HUES6 (cell line): Measurements from ENCODE around the gene CLK2.

ENCODE experiments used
- H3K27ac ChIP-seq: 2 replicates; pipeline ENCODE4 v1.7.0; 2013; ENCODE audit warnings: low read depth, mild to moderate bottlenecking, low read length, inconsistent platforms
- H3K27me3 ChIP-seq: 2 replicates; pipeline ENCODE4 v1.6.1; 2013; ENCODE audit warnings: low read length; ENCODE audit not compliant: control insufficient read depth, insufficient read depth
- H3K36me3 ChIP-seq: 2 replicates; pipeline ENCODE4 v1.6.1; 2013; ENCODE audit warnings: low read length; ENCODE audit not compliant: control insufficient read depth, insufficient read depth
- H3K4me1 ChIP-seq: 2 replicates; pipeline ENCODE4 v1.6.1; 2013; ENCODE audit warnings: low read length; ENCODE audit not compliant: control insufficient read depth, insufficient read depth
- H3K4me3 ChIP-seq: 2 replicates; pipeline ENCODE4 v1.5.1; 2013; ENCODE audit warnings: low read depth, low read length
- H3K9ac ChIP-seq: one replicate; pipeline ENCODE4 v1.6.1; 2013; ENCODE audit warnings: mild to moderate bottlenecking, low read length
- H3K9me3 ChIP-seq: 2 replicates; pipeline ENCODE4 v1.6.1; 2013; ENCODE audit warnings: low read depth, low read length; ENCODE audit not compliant: control insufficient read depth, insufficient read depth

Gene CLK2

DNA sequence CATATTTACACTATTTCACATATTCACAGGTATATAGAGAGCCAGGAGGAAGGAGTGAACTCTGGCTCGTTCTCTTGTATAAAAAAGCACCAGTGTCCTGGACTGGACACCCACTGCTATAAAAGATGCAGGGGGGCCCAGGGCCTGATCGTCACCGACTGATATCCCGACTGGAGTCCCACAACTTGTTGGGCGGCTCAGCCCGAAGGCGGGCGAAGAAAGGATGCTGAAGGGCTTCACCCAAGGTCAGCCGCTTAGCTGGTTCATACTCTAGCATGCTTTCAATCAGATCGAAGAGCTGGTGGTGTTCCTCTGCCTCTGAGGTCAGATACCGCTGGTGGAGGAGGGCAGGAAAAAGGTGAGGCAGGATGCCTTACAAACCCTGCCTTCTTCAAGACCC is 10.2 kb downstream of the CLK2 start:
- Histone ChIP-seq H3K9ac (no peak overlapping the region), H3K4me3 (no peak overlapping the region), H3K4me1 (peaks cover 9% of the 10 kb centered on the region), H3K36me3 (peaks cover 65% of the 10 kb centered on the region), H3K27me3 (no peaks in the 10 kb centered on the region), H3K9me3 (no peaks in the 10 kb centered on the region), H3K27ac (no peak overlapping the region)

DNA sequence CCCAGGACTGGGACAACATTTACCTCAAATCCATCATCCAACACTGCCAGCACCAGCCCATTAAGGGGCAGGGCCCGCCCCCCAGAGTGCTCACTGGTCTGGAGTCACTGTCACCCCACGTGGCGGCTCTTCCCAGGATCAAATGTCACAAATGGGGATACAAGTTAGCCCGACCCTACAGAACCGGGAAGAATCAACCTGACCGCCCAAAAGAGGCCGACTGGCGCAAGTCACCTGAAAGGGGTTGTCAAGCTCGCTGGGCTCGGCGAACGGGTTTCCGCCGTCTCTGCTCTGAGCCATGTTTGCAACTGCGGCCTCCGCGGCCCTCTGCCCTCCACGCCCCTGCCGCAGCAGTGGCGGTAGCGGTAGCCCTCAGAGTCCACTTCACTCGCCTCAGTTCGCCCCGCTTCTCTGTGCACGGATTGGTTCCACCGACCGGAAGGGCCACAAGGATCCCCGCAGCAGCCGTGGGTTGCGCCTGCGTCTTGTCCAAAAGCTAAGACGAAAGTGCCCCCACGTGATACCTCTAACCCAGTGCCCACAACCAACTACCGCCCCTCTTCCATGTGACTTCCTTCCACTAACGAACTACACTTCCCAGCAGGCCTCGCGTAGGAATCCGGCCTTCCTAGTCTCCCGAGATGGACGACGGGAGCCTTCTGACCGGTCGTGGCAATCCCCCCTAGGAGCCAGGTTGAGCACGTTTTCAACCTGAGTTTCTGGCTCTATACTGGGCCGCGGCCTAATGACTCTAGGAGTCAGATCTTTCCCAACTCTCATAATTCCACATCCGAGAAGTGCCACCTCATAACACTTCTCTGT is 11.2 kb downstream of the CLK2 start, which contains the start of gene SCAMP3:
SCAMP3 (minus strand) TSS at position 509 of the 822 bp plus-strand sequence; CDS start at position 300, 209 bp downstream.
- peak within 1 kb of the TSS; percentile 8; the same call in 1 of the 2 replicates for H3K27ac ChIP-seq
- H3K4me3 ChIP-seq: peak within 1 kb of the TSS; percentile 72
- H3K36me3 ChIP-seq: peaks cover 60% of the 10 kb centered on the region
- peaks cover 9% of the 10 kb centered on the region for H3K4me1 ChIP-seq
- H3K9me3 ChIP-seq: no peaks in the 10 kb centered on the region
- no peaks in the 10 kb centered on the region for H3K27me3 ChIP-seq
- H3K9ac ChIP-seq: peak within 1 kb of the TSS; percentile 70

DNA sequence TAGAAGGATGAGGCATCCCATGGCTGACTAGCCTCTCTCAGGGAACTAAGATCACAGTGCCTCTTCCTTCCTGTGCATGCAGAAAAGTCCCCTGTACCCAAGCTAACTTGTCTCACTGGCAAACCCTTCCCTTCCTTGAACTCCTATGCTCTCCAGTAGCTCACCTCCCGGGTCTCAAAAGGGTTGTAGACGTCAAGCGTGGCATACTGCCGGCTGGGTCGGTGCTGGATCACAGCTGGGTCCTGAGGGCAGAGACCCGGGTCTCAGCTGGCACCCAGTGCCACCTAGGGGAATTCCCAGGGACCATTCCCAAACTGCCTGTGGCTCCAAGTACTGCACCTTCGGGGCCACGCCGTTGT is 11.8 kb downstream of the CLK2 start:
- Histone ChIP-seq H3K27me3 (no peaks in the 10 kb centered on the region), H3K27ac (peak overlapping the region; percentile 8; the same call in 1 of the 2 replicates), H3K9ac (peak overlapping the region; percentile 70), H3K4me3 (peak overlapping the region; percentile 72), H3K4me1 (peaks cover 9% of the 10 kb centered on the region), H3K36me3 (peaks cover 60% of the 10 kb centered on the region), H3K9me3 (no peaks in the 10 kb centered on the region)

DNA sequence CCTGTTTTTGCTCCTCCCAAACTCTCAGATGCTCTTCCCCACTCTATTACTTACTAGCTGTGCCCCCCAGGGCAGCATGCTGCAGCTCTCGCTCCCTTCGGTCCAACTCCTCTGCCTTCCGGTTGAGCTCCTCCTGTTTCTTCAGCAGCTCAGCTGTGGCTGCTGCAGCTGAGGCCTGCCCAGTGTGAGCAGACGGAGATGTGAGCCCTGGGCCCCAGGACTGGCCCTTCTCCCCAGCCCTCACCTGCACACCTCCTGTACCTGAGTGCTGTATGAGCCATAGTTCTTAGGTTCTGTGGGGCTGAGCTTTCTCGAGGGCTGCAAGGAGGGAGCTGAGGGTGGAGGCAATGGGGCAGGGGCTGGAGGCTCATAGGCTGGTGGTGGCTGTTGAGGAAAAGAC is 13.0 kb downstream of the CLK2 start:
- H3K9me3 ChIP-seq: no peaks in the 10 kb centered on the region
- peaks cover 51% of the 10 kb centered on the region for H3K36me3 ChIP-seq
- no peak overlapping the region for H3K4me3 ChIP-seq
- no peaks in the 10 kb centered on the region for H3K27me3 ChIP-seq
- H3K4me1 ChIP-seq: peaks cover 15% of the 10 kb centered on the region
- no peak overlapping the region for H3K27ac ChIP-seq
- no peak overlapping the region for H3K9ac ChIP-seq

DNA sequence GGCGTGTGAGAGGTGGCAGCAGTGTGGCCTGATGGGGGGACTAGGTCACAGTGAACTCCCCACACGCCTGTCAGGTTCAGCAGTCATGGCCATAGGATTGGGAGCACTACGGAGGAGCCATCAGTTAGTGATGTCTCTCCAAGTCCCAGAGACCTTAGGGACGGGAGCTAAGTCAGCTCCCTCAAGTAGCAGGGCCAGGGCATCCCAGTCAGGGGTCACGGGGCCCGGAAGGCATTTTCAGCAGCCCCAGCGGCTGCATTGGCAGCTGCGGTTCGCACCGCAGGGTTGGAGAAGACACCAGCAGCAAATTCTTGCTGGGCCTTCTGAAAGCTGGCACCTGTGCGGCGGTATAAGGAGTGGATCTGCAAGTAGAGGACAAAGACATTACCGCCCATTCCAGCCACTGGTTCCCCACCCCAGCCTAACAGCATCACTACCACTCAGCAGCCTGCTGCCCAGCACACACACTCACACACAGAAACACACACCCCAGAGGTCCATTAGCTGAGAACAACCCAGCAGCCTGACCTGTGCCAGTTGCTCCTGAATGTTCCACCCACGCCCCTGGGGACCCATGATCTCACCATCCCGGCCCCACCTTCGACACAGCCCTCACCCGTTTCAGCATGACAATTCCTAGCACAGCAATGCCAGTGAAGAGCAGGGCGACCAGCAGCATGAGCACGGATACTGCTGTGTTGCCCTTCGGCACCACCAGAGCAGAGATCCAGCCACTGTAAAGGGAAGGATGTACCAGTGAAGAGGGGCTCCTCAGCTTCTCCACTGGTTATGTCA is 17.0 kb downstream of the CLK2 start:
- Histone ChIP-seq H3K4me3 (peak overlapping the region; percentile 84), H3K36me3 (peaks cover 25% of the 10 kb centered on the region), H3K27ac (no peak overlapping the region), H3K9ac (no peak overlapping the region), H3K4me1 (peaks cover 23% of the 10 kb centered on the region), H3K9me3 (no peaks in the 10 kb centered on the region), H3K27me3 (no peaks in the 10 kb centered on the region)

DNA sequence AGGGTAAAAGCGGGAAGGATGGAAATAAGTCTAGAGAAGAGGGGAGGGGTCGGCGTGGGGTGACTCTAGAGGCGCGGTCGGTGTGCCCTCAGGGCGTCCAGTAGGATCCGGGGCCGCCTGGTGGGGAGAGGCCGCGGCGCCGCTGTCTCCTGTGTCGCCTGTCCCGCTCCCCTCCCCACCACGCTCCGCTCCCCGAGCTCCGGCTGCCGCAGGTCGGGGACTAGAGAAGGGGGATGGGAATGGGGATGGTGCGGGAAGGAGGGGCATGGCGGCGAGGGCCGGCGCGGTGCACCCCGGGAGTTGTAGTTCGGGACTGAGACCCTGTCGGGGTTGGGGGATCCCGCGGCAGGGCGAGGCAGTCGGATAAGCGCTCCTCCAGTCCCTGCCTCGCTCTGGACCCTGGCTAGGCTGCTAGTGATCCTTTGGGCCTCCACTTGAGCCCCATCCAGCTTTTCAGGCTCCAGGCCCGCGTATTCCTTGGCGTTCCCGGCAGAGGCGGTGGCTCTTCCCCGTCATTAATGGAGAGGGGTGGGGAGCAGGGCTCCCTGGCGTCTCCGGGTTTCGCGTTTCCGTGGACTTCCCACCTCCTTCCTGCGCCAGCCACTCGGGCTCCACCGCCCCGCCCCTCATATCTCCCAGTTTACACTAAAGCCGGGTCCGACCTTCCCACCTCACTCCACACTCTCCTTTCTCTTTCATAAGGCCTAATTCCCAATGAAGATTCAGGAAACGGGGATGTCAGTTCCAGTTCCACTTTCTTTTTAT is 17.9 kb downstream of the CLK2 start, which contains the start of gene ENTREP3:
ENTREP3 (minus strand) TSS at position 241 of the 765 bp plus-strand sequence. CDS start 606 bp downstream, outside the sequence.
- Histone ChIP-seq H3K4me3 (peak within 1 kb of the TSS; percentile 84), H3K4me1 (peaks cover 23% of the 10 kb centered on the region), H3K9ac (peak within 1 kb of the TSS; percentile 50), H3K27ac (no peak within 1 kb of the TSS; the same call in 1 of the 2 replicates), H3K9me3 (no peaks in the 10 kb centered on the region), H3K27me3 (no peaks in the 10 kb centered on the region), H3K36me3 (peaks cover 25% of the 10 kb centered on the region)

DNA sequence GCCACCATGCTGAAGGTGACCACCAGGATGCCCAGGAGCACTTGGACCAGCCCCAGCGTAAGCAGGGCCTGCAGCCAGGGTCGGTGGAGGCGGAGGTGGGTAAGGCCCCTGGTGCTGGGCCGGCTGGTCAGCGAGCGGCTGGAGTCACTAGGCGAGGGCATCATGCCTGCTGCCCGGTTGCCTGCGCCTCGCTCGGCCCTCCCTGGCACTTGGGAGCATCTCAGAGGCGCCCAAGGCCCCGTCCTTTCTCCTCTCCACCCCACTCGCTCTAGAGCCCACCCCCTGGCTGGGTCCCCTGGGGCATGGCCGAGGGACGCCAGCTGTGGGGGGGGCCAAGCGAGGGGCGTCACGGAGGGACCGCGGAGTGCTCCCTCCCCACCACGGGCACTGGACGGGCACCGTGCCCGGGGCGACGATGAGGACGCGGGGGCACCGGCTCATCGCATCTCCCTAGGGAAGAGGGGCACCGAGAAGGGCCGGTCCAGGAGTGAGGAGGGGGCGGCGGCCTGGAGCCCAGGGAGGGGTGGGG is 18.5 kb downstream of the CLK2 start:
- H3K4me1 ChIP-seq: peaks cover 26% of the 10 kb centered on the region
- H3K9me3 ChIP-seq: no peaks in the 10 kb centered on the region
- peak overlapping the region; percentile 84 for H3K4me3 ChIP-seq
- peaks cover 21% of the 10 kb centered on the region for H3K36me3 ChIP-seq
- H3K27me3 ChIP-seq: no peaks in the 10 kb centered on the region
- peak overlapping the region; percentile 29 for H3K9ac ChIP-seq
- H3K27ac ChIP-seq: no peak overlapping the region

DNA sequence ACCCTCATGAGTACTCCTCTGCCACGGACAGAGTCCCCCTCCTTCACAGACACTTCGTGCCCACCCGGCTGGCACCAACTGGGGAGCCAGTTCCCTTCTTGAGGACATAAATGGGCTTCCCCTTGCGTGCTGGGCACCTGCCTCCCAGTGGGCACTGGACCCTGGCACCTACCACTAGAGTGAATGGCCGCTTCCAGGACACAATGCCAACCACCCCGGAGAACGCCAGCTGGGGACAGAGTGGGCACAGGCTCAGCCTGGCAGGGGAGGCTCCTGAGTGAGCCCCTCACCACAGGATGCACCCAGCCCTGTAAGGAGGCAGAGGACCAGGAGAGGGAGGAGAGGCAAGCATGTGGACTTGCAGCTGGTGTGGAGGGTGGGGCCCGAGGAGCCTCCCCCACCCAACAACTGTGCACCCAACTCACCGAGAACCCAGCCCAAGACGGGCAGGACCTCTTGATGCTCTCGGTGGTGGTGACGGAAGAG is 19.0 kb downstream of the CLK2 start:
- no peaks in the 10 kb centered on the region for H3K9me3 ChIP-seq
- H3K27ac ChIP-seq: no peak overlapping the region
- peaks cover 26% of the 10 kb centered on the region for H3K4me1 ChIP-seq
- H3K4me3 ChIP-seq: peak overlapping the region; percentile 84
- H3K36me3 ChIP-seq: peaks cover 16% of the 10 kb centered on the region
- peak overlapping the region; percentile 29 for H3K9ac ChIP-seq
- no peaks in the 10 kb centered on the region for H3K27me3 ChIP-seq

DNA sequence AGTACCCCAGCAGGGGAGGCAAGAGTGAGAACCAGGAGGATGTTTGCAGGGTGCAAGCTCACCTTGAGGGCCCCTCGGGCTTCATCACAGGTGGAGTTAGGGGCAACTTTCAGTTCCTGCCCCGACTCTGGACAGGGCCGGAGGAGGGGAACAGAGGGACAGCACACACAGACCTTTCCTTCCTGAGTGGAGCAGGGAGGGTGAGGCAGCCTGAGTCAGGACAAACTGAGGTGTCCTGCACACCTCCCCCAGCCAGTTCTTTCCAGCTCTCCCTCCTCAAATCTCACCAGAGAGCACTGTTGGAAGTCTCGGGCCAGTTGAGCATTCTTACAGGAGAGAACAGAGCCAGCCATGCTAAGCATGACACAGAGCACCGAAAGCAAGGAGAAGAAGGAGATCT is 19.5 kb downstream of the CLK2 start:
- peaks cover 16% of the 10 kb centered on the region for H3K36me3 ChIP-seq
- H3K4me1 ChIP-seq: peaks cover 26% of the 10 kb centered on the region
- peak overlapping the region; percentile 29 for H3K9ac ChIP-seq
- no peaks in the 10 kb centered on the region for H3K27me3 ChIP-seq
- H3K4me3 ChIP-seq: peak overlapping the region; percentile 84
- H3K9me3 ChIP-seq: no peaks in the 10 kb centered on the region
- H3K27ac ChIP-seq: no peak overlapping the region

DNA sequence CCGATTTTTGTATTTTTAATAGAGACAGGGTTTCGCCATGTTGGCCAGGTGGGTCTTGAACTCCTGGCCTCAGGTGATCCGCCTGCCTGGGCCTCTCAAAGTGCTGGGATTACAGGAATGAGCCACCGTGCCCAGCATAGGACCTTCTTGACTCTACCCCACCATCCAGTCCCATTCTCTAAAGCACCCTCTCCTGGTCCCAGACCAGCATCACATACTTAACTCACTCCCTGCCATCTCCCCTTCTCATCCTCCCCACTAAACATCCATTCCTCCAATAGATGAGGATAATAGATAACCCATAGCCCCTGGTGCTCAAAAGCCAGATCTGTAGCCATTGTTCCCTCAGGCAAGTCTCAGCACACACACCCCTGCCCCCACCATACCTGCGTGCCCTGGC is 20.1 kb downstream of the CLK2 start:
- Histone ChIP-seq H3K9me3 (no peaks in the 10 kb centered on the region), H3K27me3 (no peaks in the 10 kb centered on the region), H3K9ac (no peak overlapping the region), H3K4me1 (peaks cover 26% of the 10 kb centered on the region), H3K36me3 (peaks cover 16% of the 10 kb centered on the region), H3K27ac (no peak overlapping the region), H3K4me3 (peak overlapping the region; percentile 84; the same call in 1 of the 2 replicates)
